GM19351 (cell line): ENCODE data around the gene LEMD1.

Experiments
- ATAC-seq: cut with Tn5 transposase; IDR thresholded peaks from one replicate; pipeline ENCODE4 v1.9.1; 2021; ENCODE audit warnings: mild to moderate bottlenecking, moderate library complexity; ENCODE audit not compliant: unreplicated experiment

LEMD1 gene

DNA sequence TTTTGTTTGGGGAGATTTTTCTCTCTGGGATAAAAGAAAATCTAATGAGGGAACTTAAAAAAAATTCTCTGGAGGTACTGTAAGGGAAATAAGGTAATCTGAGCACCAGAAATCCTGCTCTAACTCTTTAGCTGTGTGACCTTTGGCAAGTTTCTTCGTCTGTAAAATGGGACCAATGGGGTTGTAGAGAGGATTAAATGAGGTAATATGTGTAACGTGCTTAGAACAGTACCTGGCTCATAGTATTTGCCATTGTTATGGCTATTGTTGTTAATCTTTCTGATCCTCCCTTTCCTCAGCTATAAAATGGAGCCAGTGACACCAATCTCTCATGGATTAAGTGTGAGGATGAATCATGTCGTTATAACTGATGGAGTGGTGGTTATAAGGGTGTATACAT is 64.3 kb downstream of the LEMD1 start:
- no peak for ATAC-seq

GRCh38 chr1:205356440-205357139 is 65.3 kb downstream of the LEMD1 start, which contains the start of gene KLHDC8A:
Gene KLHDC8A (minus strand): TSS chr1:205356922. CDS start chr1:205343604, 13,318 bp downstream.
- ATAC-seq: no peak

DNA sequence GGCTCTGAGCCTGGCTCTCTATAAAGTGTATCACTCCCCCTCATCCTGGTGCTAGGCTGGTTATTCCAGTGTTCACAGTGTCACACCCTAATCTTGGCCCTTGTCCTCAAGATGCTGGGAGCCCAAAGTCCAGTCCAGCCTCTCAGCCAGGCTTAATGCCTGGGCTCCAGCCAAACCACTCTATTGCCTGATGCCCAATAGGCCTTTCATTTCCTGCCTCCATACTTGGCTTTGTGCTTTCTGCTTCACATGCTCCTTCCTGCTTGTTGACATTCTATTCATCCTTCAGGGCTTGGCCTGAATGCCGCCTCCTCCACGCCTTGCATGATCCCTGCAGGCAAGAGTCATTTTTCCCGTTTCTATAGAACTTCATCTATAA is 66.8 kb downstream of the LEMD1 start:
- no peak for ATAC-seq

GRCh38 chr1:205354259-205355074 is 67.4 kb downstream of the LEMD1 start:
- ATAC-seq: no peak

GRCh38 chr1:205353612-205354011 is 68.2 kb downstream of the LEMD1 start:
- no peak for ATAC-seq

DNA sequence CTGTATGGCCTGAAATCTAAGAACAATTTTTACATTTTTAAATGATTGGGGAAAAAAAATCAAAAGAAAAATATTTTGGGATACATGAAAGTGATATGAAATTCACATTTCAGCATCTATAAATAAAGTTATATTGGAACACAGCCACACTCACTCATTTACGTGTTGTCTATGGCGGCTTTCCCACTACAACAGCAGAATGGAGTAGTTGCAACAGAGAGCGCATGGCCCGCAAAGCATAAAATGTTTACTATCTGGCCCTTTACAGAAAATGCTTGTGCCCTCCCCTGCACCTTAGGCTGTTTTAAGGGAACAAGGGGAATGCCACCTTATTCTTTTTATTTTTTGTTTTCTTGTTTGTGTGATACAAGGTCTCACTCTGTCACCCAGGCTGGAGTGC is 68.7 kb downstream of the LEMD1 start:
- ATAC-seq: no peak

DNA sequence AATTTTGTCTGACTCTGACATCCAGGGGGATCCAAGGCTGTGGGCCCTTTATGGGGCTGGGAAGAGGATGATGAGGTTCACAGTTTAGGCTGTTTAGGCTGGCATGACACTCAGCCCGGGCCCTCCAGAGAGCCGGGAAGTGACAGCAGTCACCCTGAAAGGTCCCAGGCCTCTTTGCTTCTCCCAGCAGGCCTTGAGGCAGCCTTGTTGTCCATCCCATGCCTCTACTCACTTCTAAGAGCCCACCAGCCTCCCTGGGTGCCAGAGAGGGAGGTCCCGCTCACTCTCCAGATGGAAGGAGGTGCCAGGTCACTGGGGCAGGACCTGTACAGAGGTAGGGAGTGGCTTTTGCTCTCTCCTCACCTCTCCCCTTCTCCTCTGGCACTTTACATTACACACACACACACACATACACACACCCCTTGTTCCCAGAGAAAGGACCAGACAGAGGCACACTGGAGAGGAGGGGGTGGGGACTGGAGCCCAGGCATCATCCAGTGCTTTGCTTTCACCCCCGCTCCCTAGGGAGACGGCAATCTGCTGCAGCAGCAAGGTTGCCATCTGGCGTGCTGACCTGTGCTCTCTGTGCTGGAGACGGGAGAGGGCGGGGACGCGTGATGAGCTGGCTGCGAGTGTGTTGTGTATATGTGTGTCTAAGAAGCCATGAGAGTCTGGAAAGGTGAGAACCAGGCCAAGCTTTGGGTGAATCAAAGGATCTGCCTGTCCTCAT is 69.7 kb downstream of the LEMD1 start:
- no peak for ATAC-seq

- ATAC-seq: no peak
Observed at GRCh38 chr1:205350691-205351141, 71.1 kb downstream of the LEMD1 start.

DNA sequence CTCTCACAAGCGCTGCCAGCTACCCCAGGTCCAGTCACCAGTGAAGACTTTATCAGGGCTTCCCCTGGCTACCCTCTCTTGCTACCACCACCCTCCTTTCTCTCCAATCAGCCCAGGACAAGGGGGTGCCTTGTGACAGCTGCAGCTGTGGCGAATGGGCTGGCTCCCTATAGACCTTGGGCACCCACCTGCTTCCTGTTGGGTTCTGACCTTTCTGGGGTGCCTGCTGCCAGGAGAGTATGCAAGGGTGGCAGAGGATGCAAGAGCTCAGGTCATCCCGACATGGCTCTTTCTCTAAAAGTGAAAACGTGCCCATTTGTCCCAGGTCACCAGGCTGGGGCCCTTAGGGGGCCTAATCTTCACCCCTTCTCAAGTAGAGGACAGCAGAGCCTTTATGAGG is 71.7 kb downstream of the LEMD1 start:
- no peak for ATAC-seq

GRCh38 chr1:205348554-205349487 is 73.0 kb downstream of the LEMD1 start:
- ATAC-seq: no peak

GRCh38 chr1:205346956-205347574 is 74.8 kb downstream of the LEMD1 start:
- no peak for ATAC-seq

GRCh38 chr1:205345761-205346160 is 76.1 kb downstream of the LEMD1 start:
- ATAC-seq: no peak

DNA sequence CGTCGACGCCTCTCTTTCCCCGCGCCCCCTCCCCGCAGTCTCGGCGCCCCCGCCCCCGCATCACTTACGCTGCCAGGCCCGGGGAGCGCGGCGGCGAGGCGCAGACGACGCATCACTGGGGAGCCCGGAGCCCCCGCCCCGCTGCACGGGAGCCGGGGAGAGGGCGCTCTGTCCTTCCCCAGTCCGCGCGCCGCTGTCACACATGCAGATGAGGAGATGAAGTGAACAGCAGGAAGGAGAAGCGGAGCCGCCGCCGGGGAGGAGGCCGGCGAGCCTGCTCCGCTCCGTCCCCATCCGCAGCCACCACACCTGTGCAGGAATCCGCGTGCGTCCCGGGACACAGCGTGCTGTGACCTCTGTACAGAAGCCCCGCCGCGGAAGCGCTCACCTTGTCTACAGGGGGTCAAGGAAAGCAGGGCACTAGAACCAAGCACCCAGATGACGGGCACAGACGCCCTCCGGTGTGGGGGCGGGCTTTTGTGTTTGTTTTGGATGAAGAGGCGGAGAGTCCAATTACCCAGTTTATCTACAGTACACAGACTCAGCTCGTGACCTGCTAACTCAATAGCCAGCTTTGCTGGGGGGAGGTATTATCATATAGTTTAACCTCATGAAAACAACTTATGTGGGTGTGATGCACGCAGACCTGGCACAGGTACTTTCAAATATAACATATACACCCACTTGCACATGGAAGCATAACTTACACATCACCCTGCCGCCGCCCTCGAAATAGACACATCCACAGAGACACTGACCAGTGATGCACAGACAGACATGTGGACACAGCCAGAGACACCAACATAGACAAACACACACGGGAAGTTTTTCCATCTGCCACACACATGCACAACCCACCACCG is 77.6 kb downstream of the LEMD1 start:
- ATAC-seq: no peak

GRCh38 chr1:205343431-205344065 is 78.3 kb downstream of the LEMD1 start:
- ATAC-seq: no peak

- ATAC-seq: no peak
Observed at GRCh38 chr1:205342986-205343385, 78.9 kb downstream of the LEMD1 start.

GRCh38 chr1:205340676-205341075 is 81.2 kb downstream of the LEMD1 start:
- ATAC-seq: no peak

DNA sequence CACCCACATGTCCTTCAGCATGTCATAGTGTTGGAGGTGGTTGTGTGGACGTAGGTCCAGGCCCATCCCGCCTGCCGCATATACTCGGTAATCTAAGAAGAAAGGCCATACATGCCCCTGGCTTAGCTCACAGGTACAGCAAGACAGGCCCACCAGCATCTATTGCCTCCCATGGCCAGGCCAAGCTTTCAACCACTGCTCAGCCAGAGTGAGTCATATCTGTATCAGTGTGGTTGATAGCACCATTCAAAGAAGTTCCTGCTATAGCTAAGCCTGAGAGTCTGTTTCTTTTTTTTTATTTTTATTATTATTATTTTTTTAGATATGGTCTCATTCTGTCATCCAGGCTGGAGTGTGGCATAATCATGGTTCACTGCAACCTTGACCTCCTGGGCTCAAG is 82.1 kb downstream of the LEMD1 start:
- ATAC-seq: peak; percentile 94

DNA sequence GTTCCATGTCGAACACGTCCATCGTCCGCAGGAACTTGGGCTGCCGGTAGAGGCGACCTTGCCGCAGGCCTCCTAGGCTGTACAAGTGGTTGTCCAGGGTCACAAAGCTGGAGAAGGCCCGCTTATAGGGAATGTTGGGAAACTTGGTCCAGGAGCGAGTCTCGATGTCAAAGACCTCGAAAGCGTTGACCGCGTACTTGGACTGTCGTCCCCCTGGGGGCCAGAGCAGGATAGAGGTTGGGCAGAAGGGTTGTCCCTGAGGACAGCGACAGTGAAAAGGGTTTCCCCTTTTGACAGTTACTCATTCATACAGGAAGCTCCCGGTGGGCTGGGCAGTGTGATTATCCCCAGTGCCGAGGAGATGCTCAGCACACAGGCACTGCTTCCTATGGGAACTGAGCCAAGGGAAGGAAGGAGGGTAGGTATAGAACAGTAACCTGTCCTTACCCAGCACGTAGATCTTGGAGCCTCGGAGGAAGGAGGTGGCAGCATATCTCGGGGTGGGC is 82.6 kb downstream of the LEMD1 start:
- ATAC-seq: peak; percentile 12
